ENCODE measurements around the gene SAMD11. TPM values are rescaled to one million over a fixed set of nuclear protein-coding genes. Genes with fewer than 3 reads are reported as not detected.

Gene SAMD11
- total RNA-seq, 1 donor from 2014 or later = 0.14 TPM

- H3K4me3 Mint-ChIP-seq = peak overlapping the region; percentile 73
- H3K9me3 Mint-ChIP-seq = no peaks in the 10 kb centered on the region
- H3K27me3 Mint-ChIP-seq (ENCODE audit: low read depth) = peaks cover 83% of the 10 kb centered on the region
- TF ChIP-seq CTCF (conservative IDR thresholded peaks at IDR 0.05) = no peak
- no peak overlapping the region for H3K27ac Mint-ChIP-seq (ENCODE audit: unreplicated experiment)
- no peaks in the 10 kb centered on the region for H3K36me3 Mint-ChIP-seq (ENCODE audit: low read depth)
- H3K4me1 Mint-ChIP-seq = peaks cover 10% of the 10 kb centered on the region
- DNase-seq (ENCODE audit: low read depth, low spot score) = no peak
Measured at GRCh38 chr1:925561-926421, 2.1 kb downstream of the SAMD11 start.

- peaks cover 85% of the 10 kb centered on the region for H3K27me3 Mint-ChIP-seq (ENCODE audit: low read depth)
- no peak for TF ChIP-seq CTCF (conservative IDR thresholded peaks at IDR 0.05)
Measured at GRCh38 chr1:927234-927633, 3.5 kb downstream of the SAMD11 start.

GRCh38 chr1:927748-928147 lies 4.0 kb downstream of the SAMD11 start:
- Mint-ChIP-seq H3K9me3 (no peaks in the 10 kb centered on the region), H3K27me3 (ENCODE audit: low read depth) (peaks cover 85% of the 10 kb centered on the region), H3K36me3 (ENCODE audit: low read depth) (no peaks in the 10 kb centered on the region), H3K4me3 (no peak overlapping the region), H3K27ac (ENCODE audit: unreplicated experiment) (no peak overlapping the region), H3K4me1 (peaks cover 4% of the 10 kb centered on the region)
- TF ChIP-seq CTCF (conservative IDR thresholded peaks at IDR 0.05) = no peak
- DNase-seq (ENCODE audit: low read depth, low spot score) = no peak

More at GRCh38 chr1:927234-927633, 3.5 kb downstream of the SAMD11 start:
- Mint-ChIP-seq H3K36me3 (ENCODE audit: low read depth) (no peaks in the 10 kb centered on the region), H3K4me1 (peaks cover 4% of the 10 kb centered on the region), H3K4me3 (no peak overlapping the region), H3K9me3 (no peaks in the 10 kb centered on the region), H3K27ac (ENCODE audit: unreplicated experiment) (no peak overlapping the region)
- no peak for DNase-seq (ENCODE audit: low read depth, low spot score)

GRCh38 chr1:928825-929661 lies 5.3 kb downstream of the SAMD11 start:
- no peaks in the 10 kb centered on the region for H3K36me3 Mint-ChIP-seq (ENCODE audit: low read depth)
- H3K27ac Mint-ChIP-seq (ENCODE audit: unreplicated experiment) = no peak overlapping the region
- no peak for DNase-seq (ENCODE audit: low read depth, low spot score)
- peaks cover 88% of the 10 kb centered on the region for H3K27me3 Mint-ChIP-seq (ENCODE audit: low read depth)
- no peak for TF ChIP-seq CTCF (conservative IDR thresholded peaks at IDR 0.05)
- no peaks in the 10 kb centered on the region for H3K9me3 Mint-ChIP-seq
- H3K4me1 Mint-ChIP-seq = no peaks in the 10 kb centered on the region
- no peak overlapping the region for H3K4me3 Mint-ChIP-seq

GRCh38 chr1:929712-930632 lies 6.2 kb downstream of the SAMD11 start:
- no peaks in the 10 kb centered on the region for H3K4me1 Mint-ChIP-seq
- no peaks in the 10 kb centered on the region for H3K9me3 Mint-ChIP-seq
- no peak for DNase-seq (ENCODE audit: low read depth, low spot score)
- H3K27me3 Mint-ChIP-seq (ENCODE audit: low read depth) = peaks cover 86% of the 10 kb centered on the region
- H3K27ac Mint-ChIP-seq (ENCODE audit: unreplicated experiment) = no peak overlapping the region
- no peaks in the 10 kb centered on the region for H3K36me3 Mint-ChIP-seq (ENCODE audit: low read depth)
- H3K4me3 Mint-ChIP-seq = no peak overlapping the region
- no peak for TF ChIP-seq CTCF (conservative IDR thresholded peaks at IDR 0.05)

Measured in neural crest cell (in vitro differentiated cells).